ENCODE measurements around the gene POLR1A.

GRCh38 chr2:86075886-86076285, 29.8 kb downstream of the POLR1A start:
- TF ChIP-seq CTCF (conservative IDR thresholded peaks at IDR 0.05 in 1 of 2, IDR thresholded peaks at IDR 0.05 in 1 of 2; ENCODE audit: extremely low read depth in 1 of 2, insufficient read depth in 1 of 2, low read depth in 1 of 2, low read length in 2 of 2) = no peak
- no peak for TF ChIP-seq EZH2 (IDR thresholded peaks at IDR 0.05; ENCODE audit: borderline replicate concordance, low read length)

Data from mammary epithelial cell (primary cell).